ENCODE measurements around the gene NPAS3.

Gene NPAS3

DNA sequence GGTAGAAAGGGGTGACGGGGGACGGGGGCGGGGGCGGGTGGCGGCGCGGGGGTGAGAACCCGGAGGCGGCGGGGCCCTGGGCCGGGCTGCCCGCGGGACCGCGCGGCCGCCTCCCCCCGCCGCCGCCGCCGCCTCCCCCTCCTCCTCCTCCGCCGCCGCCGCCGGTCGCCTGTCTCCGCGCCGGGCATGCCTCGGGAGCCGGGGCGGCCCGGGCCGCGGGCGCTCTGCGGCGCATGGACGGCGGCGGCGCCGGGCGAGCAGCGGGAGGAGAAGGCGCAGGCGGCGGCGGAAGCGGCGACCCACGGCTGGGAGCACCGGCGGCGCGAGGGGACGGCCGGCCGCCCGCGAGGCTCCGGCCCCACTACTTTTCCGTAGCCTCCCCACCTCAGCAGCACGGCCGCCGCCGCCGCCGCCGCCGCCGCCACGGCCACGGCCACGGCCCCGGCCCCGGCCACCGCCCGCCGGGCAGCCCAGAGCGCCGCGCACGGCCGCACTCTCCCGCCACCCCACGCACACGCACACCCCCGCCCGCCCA, at the start of gene NPAS3:
Gene NPAS3, plus strand, starts transcription at position 161 of the 535 bp plus-strand sequence.
- peak; percentile 63 for DNase-seq (ENCODE audit: low spot score)

DNA sequence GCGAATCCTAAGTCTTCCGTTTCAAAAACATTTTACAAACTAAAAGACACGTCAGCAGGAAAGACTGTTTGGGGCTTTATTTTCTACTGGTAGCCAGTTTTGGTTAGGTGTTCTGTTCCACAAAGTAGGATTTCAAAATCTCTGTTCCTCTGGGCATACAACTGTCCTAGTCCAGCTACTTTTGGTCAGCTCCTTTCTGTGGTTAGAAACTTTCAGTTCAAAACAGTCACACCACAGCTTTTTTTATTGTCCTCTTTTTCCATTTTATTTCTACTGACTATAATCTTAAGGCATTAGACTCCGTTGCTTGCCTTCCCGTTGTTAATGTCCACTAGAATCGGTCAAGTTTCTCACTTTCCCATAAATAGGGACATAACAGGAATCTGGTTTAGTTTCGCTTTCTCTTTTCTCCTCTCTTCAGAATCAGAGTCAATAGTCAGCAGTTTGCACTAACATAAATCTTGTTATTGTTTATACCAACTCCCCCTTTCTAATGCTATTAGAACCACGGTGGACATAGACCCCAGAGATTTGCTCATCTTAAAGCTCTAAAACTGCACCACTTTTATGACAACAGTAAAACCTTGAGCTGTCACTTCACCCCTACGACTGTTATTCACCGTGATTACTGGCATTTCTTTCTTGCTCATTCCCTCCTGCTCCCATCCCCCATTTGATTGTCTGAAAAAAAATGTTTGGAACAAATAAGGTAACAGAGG, 41.5 kb upstream of the NPAS3 start:
- no peak for DNase-seq (ENCODE audit: low spot score)

DNA sequence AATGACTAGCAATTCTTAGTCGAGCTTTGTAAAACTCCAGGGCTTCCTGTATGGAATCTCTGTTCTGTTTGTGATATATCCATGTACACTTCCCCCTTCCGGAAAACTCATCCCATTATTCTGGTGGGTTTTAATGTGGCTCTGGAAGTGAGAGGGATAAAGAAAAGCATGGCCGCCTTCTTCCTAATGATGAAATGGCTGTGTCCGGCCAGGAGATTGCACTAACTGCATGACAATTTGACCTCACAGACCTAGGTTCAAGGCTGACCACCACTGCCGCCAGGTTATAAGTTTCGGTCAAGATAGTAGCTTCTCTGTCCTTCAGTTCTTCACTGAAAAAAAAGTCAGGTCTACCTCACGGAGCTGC, 41.0 kb upstream of the NPAS3 start:
- DNase-seq (ENCODE audit: low spot score), result no peak

DNA sequence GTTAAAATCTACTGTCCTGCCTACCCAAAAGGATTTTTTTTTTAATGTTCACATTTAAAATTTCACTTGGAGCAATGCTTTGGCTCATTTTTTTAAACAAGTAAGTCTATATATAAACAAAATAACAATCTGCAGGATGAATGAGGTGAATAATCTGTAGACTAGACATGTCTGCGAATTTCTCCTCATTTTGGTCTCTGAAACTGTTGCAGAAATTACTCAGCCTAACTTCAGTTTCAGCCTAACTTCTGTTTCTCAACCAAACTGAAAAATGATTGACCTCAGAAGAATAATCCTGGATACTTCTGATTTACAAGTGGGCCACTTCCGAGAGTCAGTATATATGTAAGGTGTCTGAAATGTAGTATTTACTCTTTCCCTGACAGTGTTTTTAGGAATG, 39.8 kb upstream of the NPAS3 start:
- DNase-seq (ENCODE audit: low spot score), result no peak

DNA sequence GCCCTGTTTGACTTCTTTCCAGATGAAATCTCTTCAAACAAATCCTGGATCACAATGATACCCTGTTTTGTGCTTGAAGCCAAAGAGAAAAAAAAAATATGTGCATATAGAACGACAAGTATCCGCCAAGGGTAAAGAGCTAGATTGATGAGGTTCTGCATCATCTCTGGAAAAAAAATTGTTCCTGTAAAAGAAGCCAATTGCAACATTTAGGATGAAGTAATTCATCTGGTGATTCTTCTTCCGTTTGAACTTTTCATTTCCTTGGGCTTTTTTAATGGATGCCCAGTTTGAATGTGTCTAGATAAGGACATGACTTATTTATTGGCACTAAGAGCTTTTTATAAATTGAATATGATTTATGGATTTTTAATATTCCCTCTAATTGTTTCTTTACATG, 38.1 kb upstream of the NPAS3 start:
- DNase-seq (ENCODE audit: low spot score), result no peak

DNA sequence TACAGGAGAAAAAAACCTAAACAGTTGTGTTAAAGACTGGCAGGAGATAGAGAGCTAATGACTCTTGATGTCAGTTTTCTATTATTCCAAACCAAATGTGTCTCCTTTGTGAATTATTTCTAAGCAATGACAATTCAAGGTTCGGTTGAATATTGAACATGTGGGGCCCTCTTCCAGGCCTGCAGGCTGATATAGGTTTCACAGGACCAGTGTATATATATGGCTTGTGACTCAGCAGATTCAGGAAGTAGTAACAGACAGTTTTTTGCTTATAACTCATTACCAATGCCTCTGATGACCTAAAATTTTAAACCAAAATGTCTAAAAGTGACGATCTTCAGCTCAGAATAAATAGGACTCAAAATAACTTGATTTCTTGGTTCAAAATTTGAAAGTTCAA, 33.7 kb upstream of the NPAS3 start:
- DNase-seq (ENCODE audit: low spot score), result no peak

DNA sequence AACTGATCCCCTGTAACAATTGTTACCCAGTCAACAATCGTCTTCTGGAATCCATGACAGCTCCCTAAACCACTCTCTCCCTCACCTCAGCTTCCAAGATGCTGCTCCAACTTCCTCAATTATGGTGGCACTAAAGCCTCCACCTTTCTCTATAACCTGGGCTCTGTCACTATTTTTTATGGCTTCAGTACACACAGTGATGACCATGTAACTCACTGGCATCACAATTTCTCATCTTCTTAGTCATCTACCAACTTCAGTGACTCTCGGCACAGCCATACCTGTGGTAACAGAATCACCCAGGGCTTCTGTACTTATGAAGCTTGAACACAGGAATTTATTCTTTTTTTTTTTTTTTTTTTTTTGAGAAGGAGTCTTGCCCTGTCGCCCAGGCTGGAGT, 32.0 kb upstream of the NPAS3 start:
- DNase-seq (ENCODE audit: low spot score), result no peak

DNA sequence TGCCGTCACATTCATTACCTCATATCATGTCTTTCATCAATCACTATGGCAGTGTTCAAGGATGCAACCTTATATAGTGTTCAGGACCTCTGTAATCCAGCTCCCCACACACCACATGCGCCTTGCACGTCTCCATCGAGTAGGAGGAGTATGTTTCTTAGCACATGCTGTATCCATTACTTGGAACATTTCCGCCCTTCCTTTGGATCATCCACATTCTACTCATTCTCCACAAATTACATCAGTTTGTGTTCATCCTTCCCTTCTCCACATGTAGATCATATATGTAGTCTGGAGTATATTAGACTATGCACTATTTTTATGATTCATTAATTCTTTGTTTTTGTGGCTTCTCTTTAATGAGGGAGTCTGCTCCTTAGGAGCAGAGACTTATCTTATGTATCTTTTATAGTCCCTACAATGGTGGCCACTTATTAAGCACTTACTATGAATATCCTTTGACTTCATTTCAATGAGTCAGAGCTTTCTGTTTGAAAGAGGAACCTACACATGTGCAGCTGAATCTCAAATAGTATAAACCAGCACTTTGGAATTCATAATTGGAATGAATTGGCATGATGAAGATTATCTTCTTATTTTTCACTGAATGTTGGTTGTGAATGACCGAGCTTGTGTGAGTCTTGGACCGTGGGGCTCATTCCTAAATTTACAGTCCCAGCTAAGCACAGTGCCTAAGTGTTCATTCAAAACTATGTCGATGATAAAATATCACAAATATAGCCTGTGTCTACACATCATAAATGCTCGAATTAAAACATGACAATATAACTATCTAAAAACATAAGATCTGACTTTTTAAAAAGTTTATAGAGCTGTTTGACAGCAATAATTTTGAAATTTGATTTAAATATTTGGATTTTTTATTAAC, 30.2 kb upstream of the NPAS3 start:
- no peak for DNase-seq (ENCODE audit: low spot score)

DNA sequence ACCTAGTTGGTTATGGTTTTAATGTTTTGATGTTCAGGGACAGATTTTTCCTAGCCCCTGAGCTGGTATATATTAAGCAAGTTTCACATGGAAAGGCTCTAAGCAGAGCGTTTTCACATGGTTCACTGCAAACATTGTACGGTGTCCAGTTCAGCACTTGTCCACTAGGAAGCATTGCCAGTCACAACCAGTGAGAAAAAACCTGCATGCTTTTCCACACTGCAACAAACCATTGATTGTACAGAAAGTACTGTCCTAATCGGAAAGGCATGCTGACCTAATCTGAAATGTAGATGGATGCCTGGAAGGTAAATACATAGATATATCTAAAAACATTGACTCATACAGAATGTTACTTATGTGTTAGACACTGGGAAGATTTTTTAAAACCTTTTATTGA, 25.0 kb upstream of the NPAS3 start:
- DNase-seq (ENCODE audit: low spot score), result no peak

DNA sequence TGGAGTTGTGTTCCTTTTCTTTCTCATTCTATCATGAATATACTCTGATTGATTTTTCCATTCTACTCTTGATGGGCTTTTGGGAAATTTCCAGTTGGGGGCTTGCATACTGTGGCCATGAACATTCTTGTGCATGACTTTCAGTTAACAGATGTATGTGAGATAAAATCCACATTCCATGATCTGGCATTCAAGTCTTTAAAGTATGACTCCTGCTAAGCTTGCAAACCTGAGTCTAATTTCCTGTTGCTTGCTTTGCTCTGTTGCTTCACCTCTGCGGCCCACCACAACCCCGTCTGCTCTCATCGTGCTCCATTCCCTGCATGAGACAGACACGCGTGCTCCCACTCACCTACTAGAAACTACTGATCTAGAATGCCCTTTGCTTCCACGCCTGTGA, 24.3 kb upstream of the NPAS3 start:
- no peak for DNase-seq (ENCODE audit: low spot score)

DNA sequence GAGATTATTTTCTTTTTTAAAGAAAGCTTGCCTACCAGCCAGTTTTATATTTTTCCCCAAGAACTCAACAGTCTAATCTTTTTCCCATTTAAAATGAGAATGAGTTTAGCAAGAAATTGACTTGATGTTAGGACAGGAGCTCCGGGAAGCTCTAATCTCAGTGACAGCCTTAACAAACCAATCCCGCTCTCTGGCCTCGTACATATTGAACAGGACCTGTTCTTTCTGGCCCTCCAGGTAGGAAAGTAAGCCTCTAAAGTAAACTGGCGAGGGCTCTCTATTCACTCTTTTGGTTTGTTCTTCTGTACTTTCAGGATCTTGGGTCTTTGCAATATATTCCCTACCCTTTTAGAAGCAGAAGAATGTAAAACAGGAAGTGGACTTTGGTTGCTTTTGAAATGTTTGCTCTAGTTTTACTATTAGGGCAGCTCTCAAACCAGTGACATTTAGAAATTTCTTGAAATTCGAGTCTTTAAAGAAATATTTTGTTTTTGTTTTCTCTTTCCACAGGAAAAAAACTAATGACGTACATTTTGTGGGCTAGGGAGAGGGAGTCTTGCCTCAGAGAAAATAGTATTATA, 17.9 kb upstream of the NPAS3 start:
- DNase-seq (ENCODE audit: low spot score), result no peak

DNA sequence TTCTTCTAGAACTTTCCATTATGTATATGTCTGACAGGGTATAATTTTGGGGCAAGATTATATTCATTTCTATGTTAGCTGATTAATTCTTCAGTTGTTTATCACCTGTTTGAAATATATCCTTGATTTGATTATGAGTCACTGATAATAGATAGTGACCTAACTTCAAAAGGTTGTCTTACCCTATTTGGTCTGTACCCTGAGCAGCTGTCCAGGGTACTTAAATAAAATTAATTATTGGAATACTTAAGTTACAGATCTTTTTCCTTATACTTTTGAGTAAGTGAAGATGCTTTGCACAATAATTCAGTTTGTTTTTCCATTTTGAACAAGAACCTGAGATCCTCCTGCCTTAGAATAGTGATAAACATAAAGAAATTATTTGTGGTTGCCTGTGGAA, 13.2 kb upstream of the NPAS3 start:
- no peak for DNase-seq (ENCODE audit: low spot score)

DNA sequence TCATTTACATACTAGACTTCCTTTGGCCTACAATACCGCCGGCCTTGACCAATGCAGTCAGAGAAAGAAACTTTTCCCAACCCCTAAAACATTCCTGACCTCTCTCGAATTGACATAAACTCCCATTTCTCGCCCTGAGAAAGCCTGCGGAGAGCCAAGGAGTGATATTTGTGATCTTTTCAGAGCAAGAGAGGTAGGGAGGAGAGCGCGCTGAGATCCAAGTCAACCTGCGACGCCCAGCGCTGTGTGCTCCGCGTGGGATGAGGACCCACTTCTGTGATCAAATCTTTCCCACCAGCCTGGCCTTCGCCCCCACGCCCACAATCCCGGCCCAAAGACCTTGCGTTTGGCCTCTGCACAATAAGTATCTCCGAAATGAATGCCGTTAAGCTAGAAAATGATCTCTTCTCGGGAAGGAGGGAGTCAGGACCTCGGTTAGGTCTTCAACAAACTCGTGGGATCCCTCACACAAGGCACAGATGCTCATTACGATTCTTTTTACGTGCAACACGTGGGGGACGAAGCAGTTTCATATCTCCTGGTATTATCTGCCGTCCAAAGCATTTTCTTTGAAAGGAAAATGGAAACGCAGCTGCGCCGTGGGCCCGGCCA, 6.3 kb upstream of the NPAS3 start:
- no peak for DNase-seq (ENCODE audit: low spot score)

DNA sequence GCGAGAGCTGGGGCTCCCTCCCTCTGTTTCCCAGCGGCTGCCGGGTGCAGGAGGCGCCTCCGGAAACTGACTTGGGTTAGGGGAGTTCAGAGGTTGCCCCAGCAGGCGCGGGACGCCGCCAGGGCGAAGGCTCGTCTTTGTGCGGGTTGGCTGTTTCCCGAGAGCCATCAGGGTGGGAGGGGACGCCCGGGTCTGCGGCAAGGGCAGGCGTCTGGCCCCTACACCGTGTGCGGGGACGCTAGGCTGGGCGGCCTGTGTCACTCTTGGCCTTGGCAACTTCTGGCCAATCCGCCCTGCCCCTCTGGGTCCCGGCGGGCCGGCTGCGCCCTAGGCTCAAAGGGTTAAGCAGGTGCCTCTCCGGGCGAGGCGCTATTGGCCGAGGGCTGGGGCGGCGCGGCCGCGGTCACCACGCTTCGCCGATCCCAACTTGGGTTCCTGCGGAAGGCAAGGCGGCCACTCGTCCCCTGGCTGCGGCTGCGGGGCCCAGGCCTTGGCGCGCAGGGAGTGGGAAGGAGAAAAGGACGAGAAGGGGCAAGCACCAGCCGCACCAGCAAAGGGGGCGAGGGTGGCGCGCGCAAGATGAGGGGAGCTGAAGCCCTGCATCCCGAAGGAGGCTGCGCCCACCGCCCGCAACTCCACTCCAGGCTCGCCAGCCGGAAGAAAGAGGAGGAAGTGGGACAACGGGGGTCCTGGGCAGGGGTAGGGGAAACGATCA, 5.6 kb upstream of the NPAS3 start:
- DNase-seq (ENCODE audit: low spot score), result peak; percentile 81

DNA sequence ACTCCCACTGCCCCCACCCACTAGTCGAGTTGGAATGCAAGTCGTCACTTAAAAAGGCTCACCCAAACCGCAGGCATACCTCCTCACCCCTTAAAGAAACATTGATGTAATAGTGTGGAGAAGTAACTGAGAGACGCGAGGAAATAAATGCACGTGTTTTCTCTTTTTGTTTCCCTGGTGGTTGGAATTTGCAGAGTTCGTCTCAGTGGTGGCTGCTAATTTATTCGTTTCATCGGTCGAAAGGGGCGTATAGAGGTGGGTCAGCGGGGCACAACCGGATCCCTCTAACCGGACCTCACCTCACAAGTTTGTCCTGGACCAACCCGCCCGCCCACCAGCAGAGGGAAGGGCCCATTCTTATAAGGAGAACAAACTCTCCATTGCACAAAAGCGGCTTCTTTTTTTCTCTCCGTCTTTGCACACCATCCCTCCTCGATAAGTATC, 5.0 kb upstream of the NPAS3 start:
- DNase-seq (ENCODE audit: low spot score), result no peak

DNA sequence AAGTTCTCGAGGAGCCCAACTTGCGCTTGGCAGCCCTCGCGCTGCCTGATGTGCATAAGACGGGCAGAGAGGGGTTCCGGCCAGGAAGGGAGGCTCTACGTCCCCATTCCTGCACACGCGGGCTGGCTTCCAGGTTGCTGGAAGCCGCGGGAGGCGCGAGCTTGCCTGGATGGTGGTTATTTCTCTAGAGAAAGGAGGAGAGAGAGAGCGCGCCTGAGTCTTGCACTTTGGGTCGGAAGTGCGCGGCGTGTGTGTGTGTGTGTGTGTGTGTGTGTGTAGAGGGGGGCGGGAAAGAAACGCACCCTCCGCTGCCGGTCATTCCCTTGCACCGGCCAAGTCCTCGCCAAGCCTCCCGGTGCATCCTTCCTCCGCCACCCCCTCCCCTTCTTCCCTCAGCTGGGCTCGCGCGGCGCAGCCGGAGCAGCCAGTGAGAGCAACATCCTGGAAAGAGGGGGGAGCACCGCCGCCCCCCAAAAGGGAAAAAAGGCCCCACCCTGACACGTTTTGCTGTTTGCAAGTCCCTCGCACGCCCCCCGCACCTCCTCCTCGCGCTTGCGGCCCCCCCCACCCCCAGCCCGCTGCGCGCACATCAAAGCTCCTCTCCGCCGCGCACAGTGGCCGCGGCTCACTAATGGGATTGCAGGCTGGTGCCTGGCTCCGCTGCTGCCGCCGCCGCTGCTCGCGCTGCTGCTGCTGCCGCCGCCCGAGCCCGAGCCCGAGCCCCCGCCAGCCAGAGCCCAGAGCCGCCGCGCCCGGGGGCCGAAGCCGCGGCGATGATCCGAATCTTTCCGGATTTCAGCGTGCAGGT, 4.4 kb upstream of the NPAS3 start:
- DNase-seq (ENCODE audit: low spot score), result peak; percentile 78

DNA sequence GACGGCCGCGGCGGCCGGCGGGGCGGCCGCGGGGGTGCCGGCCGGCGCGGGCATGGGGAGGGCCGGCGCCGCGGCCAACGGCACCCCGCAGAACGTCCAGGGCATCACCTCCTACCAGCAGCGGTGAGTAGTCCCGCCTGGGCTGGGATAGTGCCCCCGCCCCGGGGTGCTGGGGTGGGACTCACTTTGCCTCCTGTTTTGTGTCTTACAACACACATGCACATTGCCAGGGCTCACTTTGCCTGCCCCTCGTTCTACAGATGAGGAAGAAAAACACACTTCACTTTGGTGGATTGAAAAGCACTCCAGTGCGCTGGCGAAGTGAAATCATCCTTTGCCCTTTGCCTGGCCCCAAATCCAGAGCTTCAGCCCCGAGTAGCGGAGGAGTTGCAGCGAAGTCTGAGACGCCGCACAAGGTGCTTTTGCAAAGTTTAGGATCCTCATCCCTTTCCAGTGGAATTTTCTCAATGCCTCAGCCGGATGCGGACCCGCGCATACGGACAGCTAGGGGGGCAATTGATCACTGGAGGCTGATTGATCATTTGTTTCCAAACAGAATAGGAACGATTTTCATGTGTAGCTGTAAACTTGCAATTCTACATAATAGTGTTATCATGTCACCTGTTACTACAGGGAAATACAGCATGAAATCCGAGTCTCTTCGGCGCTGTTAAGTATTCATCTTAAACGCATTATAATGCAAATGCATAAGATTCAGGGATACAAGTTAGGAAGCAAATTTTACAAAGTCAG, 3.6 kb upstream of the NPAS3 start:
- peak; percentile 64 for DNase-seq (ENCODE audit: low spot score)

DNA sequence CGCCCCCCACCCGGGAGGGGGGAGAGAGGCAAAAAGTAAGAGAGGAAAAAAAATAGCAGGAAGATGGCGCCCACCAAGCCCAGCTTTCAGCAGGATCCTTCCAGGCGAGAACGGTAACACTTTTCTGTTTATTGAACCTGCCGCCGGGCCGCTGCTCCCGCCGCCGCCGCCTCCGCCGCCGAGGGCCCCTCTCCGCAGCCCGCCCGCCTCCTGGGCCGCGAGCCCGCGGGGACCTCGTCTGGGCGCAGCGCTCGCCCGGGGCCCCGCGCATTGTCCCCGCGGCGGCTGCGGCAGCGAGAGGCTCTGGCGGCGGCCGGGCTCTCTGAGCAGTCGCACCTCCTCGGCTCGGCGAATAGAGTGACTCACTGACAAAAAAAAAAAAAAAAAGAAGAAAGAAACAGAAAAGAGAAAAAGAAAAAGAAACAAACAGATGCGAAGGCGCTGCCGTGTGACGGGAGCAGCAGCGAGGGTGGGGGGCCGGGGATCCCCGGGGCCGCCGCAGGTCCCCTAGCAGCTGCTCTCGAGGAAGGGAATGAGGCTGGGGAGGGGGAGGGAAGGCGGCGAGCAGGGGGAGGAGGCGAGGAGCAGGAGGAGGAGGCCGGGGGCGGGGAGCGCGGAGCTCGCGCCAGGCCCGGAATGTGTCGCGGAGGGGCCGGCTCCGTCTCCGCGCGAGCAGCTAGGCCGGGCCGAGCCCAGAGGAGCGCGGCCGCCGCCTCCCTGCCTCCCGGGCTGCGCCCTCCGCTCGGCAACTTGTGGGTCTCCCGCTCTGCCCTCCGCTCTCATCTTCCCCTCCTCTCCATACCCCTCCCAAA, 781 bp downstream of the NPAS3 start:
- peak; percentile 80 for DNase-seq (ENCODE audit: low spot score)

DNA sequence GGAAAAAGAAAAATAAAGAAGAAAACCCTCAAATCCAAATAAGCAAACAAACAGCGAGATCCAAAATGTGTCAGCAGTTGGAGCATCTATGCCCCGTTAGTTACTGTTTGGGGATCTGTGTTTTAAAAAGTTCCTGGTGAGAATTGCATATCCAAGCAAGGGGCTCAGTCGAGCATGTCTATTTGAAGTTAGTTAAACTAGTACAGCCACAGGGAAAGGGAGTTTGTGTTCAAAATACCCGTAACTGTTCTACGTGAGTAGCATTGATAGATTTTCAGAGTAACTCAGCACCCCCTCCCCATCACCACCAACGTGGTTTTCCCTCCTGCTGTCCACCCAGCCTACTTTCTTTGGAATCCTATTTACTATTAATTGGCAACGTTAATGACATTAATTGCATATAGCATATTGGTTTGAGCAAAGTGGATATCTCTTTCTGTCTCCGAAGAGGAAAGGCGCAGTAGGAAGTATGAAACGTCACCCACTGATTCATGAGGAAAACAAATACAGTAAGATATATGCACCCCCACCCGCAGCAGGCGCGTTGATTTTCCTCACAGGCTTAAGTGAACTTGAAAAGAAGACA, 1.5 kb downstream of the NPAS3 start:
- DNase-seq (ENCODE audit: low spot score), result no peak

All from ecto neural progenitor cell (in vitro differentiated cells).